ENCODE data around the gene RALGPS1. TPM values are rescaled to one million over a fixed set of nuclear protein-coding genes. Genes with fewer than 3 reads are reported as not detected.

RALGPS1 gene
- total RNA-seq, 1 experiment from 2014 or later: 18.6 TPM

- Mint-ChIP-seq H3K27ac (no peak overlapping the region), H3K9me3 (no peaks in the 10 kb centered on the region), H3K4me3 (no peak overlapping the region), H3K27me3 (ENCODE audit: low read depth) (no peaks in the 10 kb centered on the region; the same call in 1 of the 2 replicates), H3K36me3 (ENCODE audit: insufficient read depth in 1 of 3, low read depth in 3 of 3) (no peaks in the 10 kb centered on the region), H3K4me1 (peaks cover 10 to 12% of the 10 kb centered on the region in 2 experiments)
- Histone ChIP-seq H3T11ph (ENCODE audit: low read length) (no peak overlapping the region), H2AFZ (ENCODE audit: low read length) (no peak overlapping the region), H3K14ac (ENCODE audit: insufficient read depth, low read length) (no peak overlapping the region), H3K79me1 (ENCODE audit: insufficient read depth, low read depth, low read length, poor library complexity, severe bottlenecking) (no peaks in the 10 kb centered on the region), H3K4ac (ENCODE audit: low read depth, low read length) (no peak overlapping the region), H2BK20ac (ENCODE audit: low read depth, low read length, poor library complexity, severe bottlenecking) (no peak overlapping the region), H3K56ac (ENCODE audit: insufficient read length, low read depth, low read length) (no peak overlapping the region), H3K27ac (ENCODE audit: insufficient read length, low read depth, low read length) (no peak overlapping the region), H3K79me2 (ENCODE audit: insufficient read depth, low read length) (no peaks in the 10 kb centered on the region; the same call in 1 of the 2 replicates), H3K9ac (ENCODE audit: extremely low read depth, insufficient read length, low read length) (no peak overlapping the region), H2BK12ac (ENCODE audit: insufficient read length, low read depth, low read length) (no peak overlapping the region), H2BK120ac (ENCODE audit: low read depth, low read length, poor library complexity, severe bottlenecking) (no peak overlapping the region), H3K27me3 (ENCODE audit: insufficient read depth, low read length) (no peaks in the 10 kb centered on the region), H3K23me2 (ENCODE audit: insufficient read length, low read depth, low read length, poor library complexity, severe bottlenecking) (no peaks in the 10 kb centered on the region), H4K5ac (ENCODE audit: insufficient read length, low read depth, low read length) (no peak overlapping the region), H3K23ac (ENCODE audit: insufficient read length, low read depth, low read length) (no peak overlapping the region), H2BK15ac (ENCODE audit: low read depth, low read length) (no peak overlapping the region), H2BK5ac (ENCODE audit: insufficient read length, low read length) (no peak overlapping the region), H4K20me1 (ENCODE audit: control insufficient read depth, insufficient read depth, insufficient read length) (no peaks in the 10 kb centered on the region), H4K91ac (ENCODE audit: insufficient read length, low read depth, low read length) (no peak overlapping the region), H4K8ac (replicated peaks; ENCODE audit: insufficient read length, low read depth, low read length) (no peak overlapping the region), H2AK5ac (ENCODE audit: insufficient read length, low read length) (no peak overlapping the region), H3K18ac (ENCODE audit: insufficient read length, low read depth, low read length) (no peak overlapping the region), H3K9me3 (ENCODE audit: control insufficient read depth, low read depth, low read length) (no peaks in the 10 kb centered on the region), H3K4me2 (ENCODE audit: insufficient read depth, insufficient read length, low read length) (no peak overlapping the region), H3K4me1 (ENCODE audit: insufficient read depth, low read length) (no peaks in the 10 kb centered on the region)
- TF ChIP-seq CTCF (conservative IDR thresholded peaks at IDR 0.05): no peak
- no CpG with 5 or more reads among the region's 6 CpGs for WGBS (ENCODE audit: extremely low coverage, insufficient read length, low lambda C conversion rate)
- no peak for DNase-seq
Measured at GRCh38 chr9:127012250-127012649, 97.7 kb downstream of the RALGPS1 start.

Measured in H9 (cell line).